A549 (cell line): ENCODE measurements around the gene SKI. TPM values are rescaled to one million over a fixed set of nuclear protein-coding genes. Genes with fewer than 3 reads are reported as not detected.
A peak's percentile ranks its signal among the peaks of the same experiment; 100 is the strongest.

Experiments used
- ATAC-seq, 2 experiments: fragments of 200-7000 bp in 1 of 2; fragments of >200 bp in 1 of 2; cut with Nextera tagmentation in 1 of 2; cut with Tn5 transposase in 1 of 2; 3 replicates each; pipeline versions ENCODE4 v1.8.0 to v1.9.1; 2018 to 2020; ENCODE audit warnings: mild to moderate bottlenecking in 1 of 2, moderate library complexity in 1 of 2
- CTCF ChIA-PET: fragments of 300-600 bp; sonication (Branson Sonifier 250); formaldehyde crosslinking; extraction: SDS; loops from one replicate; lab custom pipeline; 2021; ENCODE audit warnings: antibody characterized with exemption, inconsistent platforms; lab: Yijun Ruan, JAX
- POLR2A ChIA-PET: fragments of 350-600 bp; formaldehyde crosslinking; extraction: SDS; loops from one replicate; lab custom pipeline; 2021; ENCODE audit warnings: antibody characterized with exemption, inconsistent platforms; lab: Yijun Ruan, JAX
- DNase-seq, 2 experiments: peaks; one replicate each; pipeline versions ENCODE4 v3.0.0 to v3.0.0-alpha.2; 2011 to 2016; ENCODE audit warnings: low read depth in 1 of 2, low spot score in 1 of 2
- FAIRE-seq: peaks from 2 replicates; lab custom pipeline; 2011; peaks lifted over from hg19 to GRCh38; lab: Jason Lieb, UNC
- H3K27ac ChIP-seq, 2 experiments: fragments of >200 bp; sonication (Bioruptor Twin); formaldehyde crosslinking; 3 replicates each; pipeline ENCODE4 v1.5.1; 2016 to 2017
- H3K4me1 ChIP-seq: fragments of >200 bp; sonication (Bioruptor Twin); formaldehyde crosslinking; 3 replicates; pipeline ENCODE4 v1.6.1; 2016
- H3K4me2 ChIP-seq: fragments of >200 bp; sonication (Bioruptor Twin); formaldehyde crosslinking; 3 replicates; pipeline ENCODE4 v1.6.1; 2016
- H3K4me3 ChIP-seq: fragments of >200 bp; sonication (Bioruptor Twin); formaldehyde crosslinking; 3 replicates; pipeline ENCODE4 v1.5.1; 2016
- H3K9me3 ChIP-seq: fragments of >200 bp; sonication (Bioruptor Twin); formaldehyde crosslinking; 3 replicates; pipeline ENCODE4 v1.6.1; 2016
- BCL3 ChIP-seq: fragments of >200 bp; sonication (Bioruptor Twin); formaldehyde crosslinking; IDR thresholded peaks from 3 replicates; pipeline ENCODE4 v1.6.1; 2016
- BHLHE40 ChIP-seq: IDR thresholded peaks from 2 replicates; pipeline ENCODE4 v1.6.1; 2012; ENCODE audit warnings: low read depth, low read length, inconsistent platforms
- CBX2 ChIP-seq: fragments of 200-600 bp; sonication (generic); IDR thresholded peaks from 2 replicates; pipeline ENCODE4 v1.6.1; 2016; ENCODE audit warnings: low read depth, mild to moderate bottlenecking, borderline replicate concordance
- EHF ChIP-seq: fragments of 250-450 bp; sonication (Bioruptor Pico); IDR thresholded peaks from 2 replicates; pipeline ENCODE4 v1.5.0; 2020; ENCODE audit warnings: mild to moderate bottlenecking
- EHMT2 ChIP-seq: fragments of 200-600 bp; sonication (generic); IDR thresholded peaks from 2 replicates; pipeline ENCODE4 v1.6.1; 2016; ENCODE audit warnings: antibody characterized with exemption, low read depth, mild to moderate bottlenecking, moderate library complexity
- ELK1 ChIP-seq: fragments of 150-350 bp; IDR thresholded peaks from 2 replicates; pipeline ENCODE4 v1.6.1; 2014; ENCODE audit warnings: low read depth, mild to moderate bottlenecking, low read length
- FOXS1 ChIP-seq: fragments of 250-450 bp; sonication (Bioruptor Pico); IDR thresholded peaks from 2 replicates; pipeline ENCODE4 v1.5.0; 2020; ENCODE audit warnings: mild to moderate bottlenecking, moderate library complexity
- GATA3 ChIP-seq: IDR thresholded peaks from 2 replicates; pipeline ENCODE4 v1.6.1; 2012; ENCODE audit warnings: borderline replicate concordance
- HEYL ChIP-seq: fragments of 250-450 bp; sonication (Bioruptor Pico); IDR thresholded peaks from 2 replicates; pipeline ENCODE4 v1.8.0; 2021; ENCODE audit warnings: mild to moderate bottlenecking, moderate library complexity
- HOXA7 ChIP-seq: fragments of 250-450 bp; sonication (Bioruptor Pico); IDR thresholded peaks from 2 replicates; pipeline ENCODE4 v1.5.0; 2020; ENCODE audit warnings: mild to moderate bottlenecking, moderate library complexity
- MAX ChIP-seq: IDR thresholded peaks from 2 replicates; pipeline ENCODE4 v1.6.1; 2012
- NR3C1 ChIP-seq: fragments of >200 bp; sonication (Bioruptor Twin); formaldehyde crosslinking; IDR thresholded peaks from 3 replicates; pipeline ENCODE4 v1.6.1; 2017
- PHF8 ChIP-seq: fragments of 200-600 bp; sonication (generic); IDR thresholded peaks from 2 replicates; pipeline ENCODE4 v1.6.1; 2016; ENCODE audit warnings: low read depth, mild to moderate bottlenecking, antibody characterized with exemption, moderate library complexity, borderline replicate concordance
- RCOR1 ChIP-seq: fragments of 150-350 bp; IDR thresholded peaks from 2 replicates; pipeline ENCODE4 v1.6.1; 2014; ENCODE audit warnings: antibody characterized with exemption, low read length, low read depth
- REST ChIP-seq: fragments of 200-600 bp; sonication (generic); IDR thresholded peaks from 2 replicates; pipeline ENCODE4 v1.6.1; 2016; ENCODE audit warnings: antibody characterized with exemption, mild to moderate bottlenecking, moderate library complexity
- RNF2 ChIP-seq: fragments of 200-600 bp; sonication (generic); IDR thresholded peaks from 2 replicates; pipeline ENCODE4 v1.6.1; 2016; ENCODE audit warnings: low read depth, mild to moderate bottlenecking, antibody characterized with exemption, moderate library complexity, borderline replicate concordance
- SMC3 ChIP-seq: fragments of >200 bp; sonication (Bioruptor Twin); formaldehyde crosslinking; IDR thresholded peaks from 3 replicates; pipeline ENCODE4 v1.6.1; 2018; ENCODE audit warnings: inconsistent platforms
- TFCP2L1 ChIP-seq: fragments of 250-450 bp; sonication (Bioruptor Pico); IDR thresholded peaks from 2 replicates; pipeline ENCODE4 v1.5.0; 2021; ENCODE audit warnings: mild to moderate bottlenecking
- USF2 ChIP-seq: fragments of 450-650 bp; IDR thresholded peaks from 2 replicates; pipeline ENCODE4 v1.6.1; 2014; ENCODE audit warnings: antibody characterized with exemption
- ZC3H11A ChIP-seq: fragments of 450-650 bp; IDR thresholded peaks from 2 replicates; pipeline ENCODE4 v1.6.1; 2014; ENCODE audit warnings: antibody characterized with exemption, mild to moderate bottlenecking
- WGBS: methylation state at CpG from one replicate; pipeline ENCODE4 v1.1.6; 2017; ENCODE audit errors: missing lambda C conversion rate; 5-methylcytosine and 5-hydroxymethylcytosine counted together
- polyA plus RNA-seq, 4 experiments: library from polyadenylated mRNA; depleted of rRNA in 3 of 4; stranded (reverse); fragments of >200 nt; fragmentation: RNase III in 1 of 4; extraction: RNeasy Plus Mini Kit Qiagen cat#74134 plus additional on column Dnase treatment in 1 of 4; gene quantifications; 2 replicates in 3 of 4; 3 replicates in 1 of 4; pipeline ENCODE4 v1.2.3, GENCODE V29; 2011 to 2017

Gene SKI
- polyA plus RNA-seq, 2 of the 4 experiments (the other 2 are of a cell fraction) = 2.8 to 12.0 TPM

GRCh38 chr1:2203671-2204414 lies 24.3 kb upstream of the SKI start:
- H3K4me3 ChIP-seq = no peak overlapping the region; the same call in 2 of the 3 replicates

GRCh38 chr1:2204415-2205190 lies 23.5 kb upstream of the SKI start:
- Histone ChIP-seq H3K4me2 (peak overlapping the region; percentile 63), H3K9me3 (no peaks in the 10 kb centered on the region), H3K4me1 (peaks cover 44% of the 10 kb centered on the region), H3K4me3 (peak overlapping the region; percentile 14; the same call in 1 of the 3 replicates), H3K27ac (peak overlapping the region; percentile 32 to 80; a peak in 3 of 6 replicates)
- ChIA-PET POLR2A (interaction anchor here (0.6 kb wide), 1 partner anchor 23 kb away, joined by 3 read pairs; no protein-coding TSS in a partner anchor), CTCF (interaction anchor here (0.6 to 10.4 kb wide), 6 partner anchors 9 to 271 kb away, joined by 3 to 267 read pairs (median 4); partner anchors contain the start of genes FAAP20, MORN1 and RER1)
- WGBS = 41% methylated on average over 16 of the region's 60 CpGs
- no peak for DNase-seq
- ATAC-seq = peak in 1 of 2 experiments; percentile 19; a peak in 3 of 6 replicates
- FAIRE-seq = no peak
- TF ChIP-seq BCL3 (no peak), RNF2 (no peak), ELK1 (no peak), SMC3 (no peak), CBX2 (no peak), BHLHE40 (no peak), RCOR1 (no peak), HOXA7 (CRISPR knock-in tag) (no peak), NR3C1 (no peak), GATA3 (no peak), FOXS1 (CRISPR knock-in tag) (no peak), PHF8 (no peak), EHF (CRISPR knock-in tag) (no peak), ZC3H11A (no peak)

More at GRCh38 chr1:2203671-2204414, 24.3 kb upstream of the SKI start:
- WGBS = 76% methylated on average over 3 of the region's 25 CpGs
- Histone ChIP-seq H3K9me3 (no peaks in the 10 kb centered on the region), H3K27ac (peak overlapping the region in 1 of 2 experiments; percentile 80; a peak in 3 of 6 replicates), H3K4me2 (peak overlapping the region; percentile 63; the same call in 2 of the 3 replicates), H3K4me1 (peaks cover 40% of the 10 kb centered on the region)
- DNase-seq (no peak), FAIRE-seq (no peak), ATAC-seq (no peak)
- TF ChIP-seq MAX (no peak), BHLHE40 (no peak), HOXA7 (CRISPR knock-in tag) (no peak), TFCP2L1 (no peak), EHMT2 (no peak), USF2 (no peak), REST (no peak), HEYL (CRISPR knock-in tag) (no peak)
- POLR2A ChIA-PET = interaction anchor here (0.6 to 1.2 kb wide), 2 partner anchors 9 to 23 kb away, joined by 3 to 6 read pairs; partner anchors contain the start of gene FAAP20
- CTCF ChIA-PET = interaction anchor here (0.6 to 10.4 kb wide), 7 partner anchors 8 to 271 kb away, joined by 3 to 267 read pairs (median 4); partner anchors contain the start of genes FAAP20, MORN1 and RER1
